DND-41 (cell line): ENCODE data around the gene INHBB.

Experiments
- ATAC-seq: fragments of 200-7000 bp; cut with Tn5 transposase; 3 replicates; pipeline ENCODE4 v1.9.1; 2021; ENCODE audit warnings: low read depth; ENCODE audit not compliant: insufficient read depth
- DNase-seq: peaks from one replicate; pipeline ENCODE4 v3.0.0-alpha.2; 2020
- H2AFZ ChIP-seq: 2 replicates; pipeline ENCODE4 v1.6.0; 2012; ENCODE audit warnings: low read depth, low read length
- H3K27ac ChIP-seq: 2 replicates; pipeline ENCODE4 v1.5.1; 2012; ENCODE audit warnings: low read length, inconsistent platforms
- H3K27me3 ChIP-seq: fragments of 200-600 bp; sonication (generic); 2 replicates; pipeline ENCODE4 v1.6.0; 2012; ENCODE audit warnings: low read length, mild to moderate bottlenecking, inconsistent platforms; ENCODE audit not compliant: insufficient read depth, poor library complexity
- H3K36me3 ChIP-seq: 2 replicates; pipeline ENCODE4 v1.5.1; 2012; ENCODE audit warnings: low read length, inconsistent platforms; ENCODE audit not compliant: insufficient read depth
- H3K4me1 ChIP-seq: 2 replicates; pipeline ENCODE4 v1.5.1; 2012; ENCODE audit warnings: mild to moderate bottlenecking, low read length; ENCODE audit not compliant: insufficient read depth
- H3K4me2 ChIP-seq: 2 replicates; pipeline ENCODE4 v1.6.0; 2012; ENCODE audit warnings: mild to moderate bottlenecking, moderate library complexity, low read length, inconsistent platforms; ENCODE audit not compliant: insufficient read depth
- H3K4me3 ChIP-seq, 2 experiments: fragments of 200-600 bp in 1 of 2; shearing (Covaris generic) in 1 of 2; 2 replicates each; pipeline ENCODE4 v1.5.1; 2012 to 2016; ENCODE audit warnings: inconsistent platforms in 2 of 2, low read length in 2 of 2, mild to moderate bottlenecking in 2 of 2, low read depth in 1 of 2, moderate library complexity in 1 of 2
- H3K79me2 ChIP-seq: 2 replicates; pipeline ENCODE4 v1.6.0; 2012; ENCODE audit warnings: low read length, inconsistent platforms; ENCODE audit not compliant: insufficient read depth
- H3K9ac ChIP-seq: 2 replicates; pipeline ENCODE4 v1.6.0; 2012; ENCODE audit warnings: low read depth, mild to moderate bottlenecking, inconsistent platforms, low read length, moderate library complexity
- H3K9me3 ChIP-seq: 2 replicates; pipeline ENCODE4 v1.5.1; 2012; ENCODE audit warnings: low read length, moderate library complexity, mild to moderate bottlenecking, inconsistent platforms; ENCODE audit not compliant: insufficient read depth, severe bottlenecking
- H4K20me1 ChIP-seq: 2 replicates; pipeline ENCODE4 v1.6.0; 2012; ENCODE audit warnings: low read length; ENCODE audit not compliant: insufficient read depth
- EZH2 ChIP-seq: IDR thresholded peaks from 3 replicates; pipeline ENCODE4 v1.6.1; 2012; ENCODE audit warnings: borderline replicate concordance, low read depth, mild to moderate bottlenecking, moderate library complexity, low read length, inconsistent platforms; ENCODE audit not compliant: severe bottlenecking
- TF ChIP-seq, protein P1 (sequence below): IDR thresholded peaks from 2 replicates; pipeline ENCODE4 v1.5.1; 2012; ENCODE audit warnings: borderline replicate concordance, low read length, moderate library complexity, mild to moderate bottlenecking; ENCODE audit not compliant: poor library complexity, severe bottlenecking; ENCODE audit errors: extremely low read depth

The INHBB gene

DNA sequence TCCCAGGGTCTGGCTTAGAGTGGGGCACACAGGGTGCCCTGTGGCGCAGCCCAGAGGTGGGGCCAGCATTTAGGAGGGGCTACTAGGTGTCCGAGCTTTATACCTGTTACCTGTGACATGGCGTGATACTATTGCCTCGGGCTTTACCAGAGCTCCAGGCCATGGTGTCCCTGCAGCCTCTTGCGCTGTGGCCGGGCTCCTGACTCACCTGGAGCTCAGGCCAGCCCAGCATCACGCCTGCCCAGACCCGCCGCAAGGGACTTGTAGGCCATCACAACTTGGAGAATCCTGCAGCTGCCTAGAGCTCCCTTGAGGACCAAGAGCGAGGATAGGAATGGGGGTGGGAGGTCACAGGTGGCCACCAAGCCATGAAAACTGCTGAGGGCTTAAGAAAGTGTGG lies 8.0 kb downstream of the INHBB start:
- Histone ChIP-seq H3K27me3 (no peaks in the 10 kb centered on the region), H3K9me3 (no peaks in the 10 kb centered on the region), H3K79me2 (no peaks in the 10 kb centered on the region), H3K9ac (no peak overlapping the region), H3K4me3 (no peak overlapping the region), H3K36me3 (no peaks in the 10 kb centered on the region), H2AFZ (no peak overlapping the region), H4K20me1 (no peaks in the 10 kb centered on the region; the same call in 1 of the 2 replicates), H3K4me2 (no peak overlapping the region), H3K4me1 (no peaks in the 10 kb centered on the region), H3K27ac (no peak overlapping the region)
- TF ChIP-seq, protein P1, sequence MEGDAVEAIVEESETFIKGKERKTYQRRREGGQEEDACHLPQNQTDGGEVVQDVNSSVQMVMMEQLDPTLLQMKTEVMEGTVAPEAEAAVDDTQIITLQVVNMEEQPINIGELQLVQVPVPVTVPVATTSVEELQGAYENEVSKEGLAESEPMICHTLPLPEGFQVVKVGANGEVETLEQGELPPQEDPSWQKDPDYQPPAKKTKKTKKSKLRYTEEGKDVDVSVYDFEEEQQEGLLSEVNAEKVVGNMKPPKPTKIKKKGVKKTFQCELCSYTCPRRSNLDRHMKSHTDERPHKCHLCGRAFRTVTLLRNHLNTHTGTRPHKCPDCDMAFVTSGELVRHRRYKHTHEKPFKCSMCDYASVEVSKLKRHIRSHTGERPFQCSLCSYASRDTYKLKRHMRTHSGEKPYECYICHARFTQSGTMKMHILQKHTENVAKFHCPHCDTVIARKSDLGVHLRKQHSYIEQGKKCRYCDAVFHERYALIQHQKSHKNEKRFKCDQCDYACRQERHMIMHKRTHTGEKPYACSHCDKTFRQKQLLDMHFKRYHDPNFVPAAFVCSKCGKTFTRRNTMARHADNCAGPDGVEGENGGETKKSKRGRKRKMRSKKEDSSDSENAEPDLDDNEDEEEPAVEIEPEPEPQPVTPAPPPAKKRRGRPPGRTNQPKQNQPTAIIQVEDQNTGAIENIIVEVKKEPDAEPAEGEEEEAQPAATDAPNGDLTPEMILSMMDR: no peak
- TF ChIP-seq EZH2: no peak
- ATAC-seq (no peak), DNase-seq (no peak)

DNA sequence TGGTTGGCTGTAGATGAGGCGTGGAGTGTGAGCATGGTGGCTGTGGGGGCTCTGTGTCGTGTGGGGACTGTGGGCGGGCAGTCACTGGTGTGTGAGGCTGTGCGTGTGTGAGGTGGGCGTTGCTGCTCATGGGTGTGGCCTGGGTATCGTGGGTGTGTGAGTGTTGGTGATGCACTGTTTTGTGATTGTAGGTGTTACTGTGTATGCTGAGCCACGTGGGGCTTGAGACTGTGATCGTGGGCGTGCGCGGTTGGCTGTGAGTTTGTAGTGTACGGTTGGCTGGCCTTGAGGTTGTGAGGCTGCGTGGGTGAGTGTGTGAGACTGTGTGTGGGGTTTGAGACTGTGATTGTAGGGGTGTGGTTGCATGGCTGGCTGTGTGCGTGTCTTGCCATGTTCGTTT lies 8.5 kb downstream of the INHBB start:
- H3K36me3 ChIP-seq: no peaks in the 10 kb centered on the region
- H3K9ac ChIP-seq: no peak overlapping the region
- no peaks in the 10 kb centered on the region; the same call in 1 of the 2 replicates for H4K20me1 ChIP-seq
- no peak overlapping the region for H3K4me3 ChIP-seq
- H3K27ac ChIP-seq: no peak overlapping the region
- ATAC-seq (no peak), DNase-seq (no peak)
- H3K79me2 ChIP-seq: no peaks in the 10 kb centered on the region
- no peaks in the 10 kb centered on the region for H3K9me3 ChIP-seq
- no peaks in the 10 kb centered on the region for H3K4me1 ChIP-seq
- H3K4me2 ChIP-seq: no peak overlapping the region
- no peak overlapping the region for H2AFZ ChIP-seq
- no peaks in the 10 kb centered on the region for H3K27me3 ChIP-seq
- TF ChIP-seq EZH2: no peak
- TF ChIP-seq, protein P1: no peak

DNA sequence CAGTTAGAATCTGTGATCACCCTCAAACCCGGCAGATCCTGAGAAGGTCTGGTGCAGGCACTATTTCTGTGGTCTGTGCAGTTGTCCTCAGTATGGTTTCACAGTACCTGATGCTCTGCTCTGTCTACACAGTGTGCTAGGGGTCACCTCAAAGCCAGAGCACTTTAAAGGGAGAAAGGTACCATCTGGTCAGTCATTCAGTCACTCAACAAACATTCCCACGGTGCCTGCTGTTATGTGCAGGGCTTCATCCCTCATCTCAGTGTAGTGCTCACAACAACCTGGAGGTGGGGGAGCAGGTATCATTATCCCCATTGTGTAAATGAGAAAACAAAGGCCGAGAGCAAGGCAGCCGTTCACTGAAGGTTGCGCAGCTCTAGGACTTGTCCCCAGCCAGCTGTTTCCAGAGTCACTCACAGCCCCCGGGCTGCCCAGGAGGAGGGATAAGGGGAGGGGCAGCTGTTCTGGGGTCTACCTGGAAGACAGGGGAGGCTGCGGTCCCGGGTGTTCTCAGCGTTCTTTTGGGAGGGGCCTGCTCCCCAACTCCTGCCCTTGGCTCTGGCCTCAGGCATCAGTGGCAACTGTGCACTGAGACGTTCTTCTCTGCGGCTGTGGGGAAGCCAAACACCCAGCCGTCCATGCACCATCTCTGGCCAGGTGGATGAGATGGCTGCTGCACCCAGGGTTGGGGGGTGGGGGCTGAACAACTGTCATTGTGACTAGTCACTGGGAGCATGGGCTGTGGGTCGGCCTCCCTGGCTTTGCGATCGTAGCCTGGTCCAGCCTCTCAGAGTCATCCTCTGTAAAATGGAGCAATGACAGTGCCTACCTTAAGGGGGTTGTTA lies 9.2 kb downstream of the INHBB start:
- H3K4me2 ChIP-seq: no peak overlapping the region
- H3K27ac ChIP-seq: no peak overlapping the region
- no peaks in the 10 kb centered on the region; the same call in 1 of the 2 replicates for H4K20me1 ChIP-seq
- DNase-seq: no peak
- H3K4me3 ChIP-seq: no peak overlapping the region
- no peaks in the 10 kb centered on the region for H3K27me3 ChIP-seq
- no peak overlapping the region for H2AFZ ChIP-seq
- H3K9me3 ChIP-seq: no peaks in the 10 kb centered on the region
- no peak for ATAC-seq
- H3K9ac ChIP-seq: no peak overlapping the region
- H3K36me3 ChIP-seq: no peaks in the 10 kb centered on the region
- no peaks in the 10 kb centered on the region for H3K79me2 ChIP-seq
- no peaks in the 10 kb centered on the region for H3K4me1 ChIP-seq
- TF ChIP-seq, protein P1: no peak
- no peak for TF ChIP-seq EZH2
